Stomach (tissue), 4 donors: ENCODE data around the gene LRRTM4.

ENCODE experiments used
- EP300 ChIP-seq: sonication (generic); formaldehyde crosslinking; IDR thresholded peaks from one replicate; pipeline ENCODE4 v1.6.1; 2017; ENCODE audit warnings: antibody characterized with exemption
- POLR2A ChIP-seq, 4 donors: fragments of 450-650 bp; IDR thresholded peaks; one replicate each; pipeline ENCODE4 v1.6.1; 2016; ENCODE audit warnings: antibody characterized with exemption in 4 of 4, control low read depth in 2 of 4, mild to moderate bottlenecking in 1 of 4, moderate library complexity in 1 of 4

DNA sequence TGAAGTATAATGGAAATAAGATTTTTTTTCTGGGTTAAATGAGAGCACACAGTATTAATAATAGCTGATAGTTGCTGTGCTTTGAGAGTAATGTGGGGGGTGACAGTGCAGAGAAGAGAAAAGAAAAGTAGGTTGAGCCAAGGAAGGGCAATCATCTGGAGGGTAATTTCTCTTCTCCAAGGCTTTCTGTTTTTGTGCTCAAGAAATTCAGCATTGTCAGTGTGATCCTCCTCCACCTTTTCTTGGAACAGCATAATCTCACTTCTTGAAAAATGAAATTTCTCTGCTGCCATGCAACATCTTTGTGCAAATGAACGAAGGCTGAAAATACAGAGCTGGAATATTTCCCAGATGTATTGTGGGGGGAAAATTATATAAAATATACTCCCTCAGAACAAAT is 673.1 kb downstream of the LRRTM4 start:
- TF ChIP-seq EP300 (no peak), POLR2A (IDR thresholded peaks at IDR 0.05) (no peak)
